HCT116 (cell line): ENCODE measurements around the gene CDKAL1.

Experiments used
- POLR2AphosphoS5 ChIP-seq: IDR thresholded peaks from 2 replicates; pipeline ENCODE4 v1.6.1; 2011; ENCODE audit warnings: mild to moderate bottlenecking, low read depth, low read length, moderate library complexity
- ZFX ChIP-seq: fragments of 450-650 bp; IDR thresholded peaks from 2 replicates; pipeline ENCODE4 v1.6.1; 2017
- TF ChIP-seq, protein P1 (sequence below), 3 experiments: fragments of 200-600 bp in 1 of 3; sonication (generic) in 1 of 3; IDR thresholded peaks in 2 of 3; conservative IDR thresholded peaks in 1 of 3; 2 replicates each; pipeline ENCODE4 v1.5.1; 2012 to 2017; ENCODE audit warnings: low read depth in 2 of 3, low read length in 2 of 3, antibody characterized with exemption in 1 of 3, borderline replicate concordance in 1 of 3, control low read depth in 1 of 3, mild to moderate bottlenecking in 1 of 3, mixed read lengths in 1 of 3, mixed run types in 1 of 3, moderate library complexity in 1 of 3; ENCODE audit not compliant: insufficient read depth in 1 of 3

- TF ChIP-seq, protein P1, sequence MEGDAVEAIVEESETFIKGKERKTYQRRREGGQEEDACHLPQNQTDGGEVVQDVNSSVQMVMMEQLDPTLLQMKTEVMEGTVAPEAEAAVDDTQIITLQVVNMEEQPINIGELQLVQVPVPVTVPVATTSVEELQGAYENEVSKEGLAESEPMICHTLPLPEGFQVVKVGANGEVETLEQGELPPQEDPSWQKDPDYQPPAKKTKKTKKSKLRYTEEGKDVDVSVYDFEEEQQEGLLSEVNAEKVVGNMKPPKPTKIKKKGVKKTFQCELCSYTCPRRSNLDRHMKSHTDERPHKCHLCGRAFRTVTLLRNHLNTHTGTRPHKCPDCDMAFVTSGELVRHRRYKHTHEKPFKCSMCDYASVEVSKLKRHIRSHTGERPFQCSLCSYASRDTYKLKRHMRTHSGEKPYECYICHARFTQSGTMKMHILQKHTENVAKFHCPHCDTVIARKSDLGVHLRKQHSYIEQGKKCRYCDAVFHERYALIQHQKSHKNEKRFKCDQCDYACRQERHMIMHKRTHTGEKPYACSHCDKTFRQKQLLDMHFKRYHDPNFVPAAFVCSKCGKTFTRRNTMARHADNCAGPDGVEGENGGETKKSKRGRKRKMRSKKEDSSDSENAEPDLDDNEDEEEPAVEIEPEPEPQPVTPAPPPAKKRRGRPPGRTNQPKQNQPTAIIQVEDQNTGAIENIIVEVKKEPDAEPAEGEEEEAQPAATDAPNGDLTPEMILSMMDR (IDR thresholded peaks at IDR 0.05 in 2 of 3, conservative IDR thresholded peaks at IDR 0.05 in 1 of 3; ENCODE audit: borderline replicate concordance in 1 of 3, insufficient read depth in 1 of 3, low read depth in 2 of 3, low read length in 2 of 3): no peak
- no peak for TF ChIP-seq POLR2AphosphoS5
- no peak for TF ChIP-seq ZFX
Measured at GRCh38 chr6:20708367-20709124, 174.3 kb downstream of the CDKAL1 start.
